Central memory CD8-positive, alpha-beta T cell (primary cell): ENCODE data around the gene ERVH48-1.
"Not testable (repeated sequence)": the region's sequence is repeated elsewhere in the genome, so short reads cannot be mapped to it uniquely, and the experiment has no call there.

Experiments
- ATAC-seq: fragments of 150-1000 bp; cut with Tn5 transposase; replicated peaks from 2 replicates; pipeline ENCODE4 v1.10.0; 2022; ENCODE audit warnings: mild to moderate bottlenecking, moderate FRiP score, moderate number of reproducible peaks; ENCODE audit not compliant: poor library complexity, severe bottlenecking; ENCODE audit errors: extremely low read depth
- DNase-seq, 2 donors: peaks; one replicate each; pipeline ENCODE4 v3.0.0; 2021; ENCODE audit warnings: low spot score in 2 of 2
- H3K27ac Mint-ChIP-seq: one replicate; pipeline ENCODE4 v1.8.0; 2022; ENCODE audit warnings: low read depth, mild to moderate bottlenecking, moderate library complexity, mixed read lengths
- H3K27me3 Mint-ChIP-seq: one replicate; pipeline ENCODE4 v1.8.0; 2022; ENCODE audit warnings: mixed read lengths
- H3K36me3 Mint-ChIP-seq: one replicate; pipeline ENCODE4 v1.8.0; 2022; ENCODE audit warnings: mild to moderate bottlenecking, moderate library complexity, mixed read lengths; ENCODE audit not compliant: insufficient read depth
- H3K4me1 Mint-ChIP-seq: one replicate; pipeline ENCODE4 v1.8.0; 2022; ENCODE audit warnings: mixed read lengths
- H3K4me3 Mint-ChIP-seq: one replicate; pipeline ENCODE4 v1.8.0; 2022; ENCODE audit warnings: mild to moderate bottlenecking, moderate library complexity, mixed read lengths
- H3K9me3 Mint-ChIP-seq: one replicate; pipeline ENCODE4 v1.8.0; 2022; ENCODE audit warnings: mixed read lengths

The ERVH48-1 gene

DNA sequence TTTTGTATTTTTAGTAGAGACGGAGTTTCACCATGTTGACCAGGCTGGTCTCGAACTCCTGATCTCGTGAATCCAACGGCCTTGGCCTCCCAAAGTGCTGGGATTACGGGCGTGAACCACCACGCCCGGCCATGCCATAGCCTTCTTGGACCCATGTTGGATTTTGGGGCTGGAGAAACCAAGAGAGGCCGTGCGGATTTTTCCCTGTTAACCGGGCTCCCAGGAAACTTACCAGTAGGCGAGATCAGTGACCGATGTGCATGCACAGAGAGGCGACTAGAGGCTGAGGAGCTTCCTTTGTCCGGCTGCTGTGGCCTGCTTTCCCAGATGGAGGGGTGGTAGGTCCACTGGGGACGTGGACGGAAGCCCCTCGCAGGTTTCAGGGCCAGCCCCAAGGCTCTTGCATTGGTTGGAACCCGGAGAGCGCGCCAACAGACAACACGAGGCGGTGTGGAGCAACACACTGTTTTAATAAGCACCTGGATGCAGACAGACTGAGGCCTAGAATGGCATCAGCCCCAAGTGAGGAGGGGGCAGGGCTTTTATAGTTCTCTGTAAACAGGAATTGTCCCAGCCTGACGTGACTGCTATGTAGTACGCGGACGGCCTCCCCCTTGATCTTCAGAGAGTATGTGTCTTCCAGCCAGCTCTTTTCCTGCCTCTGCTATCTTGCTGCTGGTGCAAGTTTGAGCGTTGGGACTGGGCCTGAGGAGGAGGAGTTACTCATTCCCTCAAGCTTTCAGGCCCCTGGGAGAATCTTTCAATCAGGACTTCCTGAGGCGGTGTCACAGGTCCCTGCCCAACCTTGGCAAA is at the start of gene ERVH48-1:
TSS of gene ERVH48-1 (minus strand) at position 517 of the 813 bp plus-strand sequence. CDS start 6,624 bp downstream, outside the sequence.
- Mint-ChIP-seq H3K27me3 (no peaks in the 10 kb centered on the region), H3K4me3 (no peak within 1 kb of the TSS), H3K9me3 (no peaks in the 10 kb centered on the region), H3K4me1 (peaks cover 11% of the 10 kb centered on the region), H3K27ac (peak within 1 kb of the TSS; percentile 62), H3K36me3 (no peaks in the 10 kb centered on the region)
- ATAC-seq (no peak), DNase-seq (no peak)

DNA sequence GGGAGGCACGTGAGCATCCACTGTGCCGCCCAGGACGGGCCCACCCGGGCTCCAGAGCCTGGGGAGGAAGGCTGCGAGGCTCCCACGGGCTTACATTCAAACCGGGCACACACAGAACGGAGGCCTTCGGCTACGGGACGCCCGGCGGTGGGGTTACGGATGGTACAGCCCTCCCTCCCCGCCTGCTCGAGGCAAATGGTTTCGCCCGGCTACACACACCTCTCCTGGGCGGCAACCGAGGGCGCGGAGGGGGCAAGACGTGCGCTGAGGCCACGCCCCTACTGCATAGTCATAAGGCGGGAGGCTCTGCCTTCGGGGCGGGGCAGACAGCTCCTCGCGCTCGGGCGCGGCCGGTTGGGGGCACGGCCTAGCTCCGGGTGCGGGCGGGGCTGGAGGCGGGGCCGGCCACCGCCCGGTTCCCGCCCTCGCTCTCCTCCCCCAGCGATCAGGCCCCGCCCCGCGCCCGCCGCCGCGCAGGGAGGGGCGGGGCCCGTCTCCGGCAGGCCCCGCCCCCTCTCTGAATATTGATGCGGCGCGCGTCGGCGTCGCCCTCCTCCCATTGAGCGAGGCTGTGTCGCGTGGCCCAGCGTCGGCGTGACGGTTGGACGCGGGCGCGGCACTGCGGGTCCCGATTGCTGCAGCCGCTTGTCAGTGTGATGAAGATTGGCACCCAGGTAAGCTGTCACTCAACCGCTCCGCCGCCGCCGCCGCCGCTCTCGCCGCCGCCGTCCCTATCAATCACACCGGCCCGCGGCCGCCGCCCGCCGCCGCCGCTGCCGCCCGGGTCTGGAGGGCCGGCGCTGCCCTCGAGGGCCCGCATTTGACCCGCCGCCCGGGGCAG is 48.8 kb upstream of the ERVH48-1 start, which contains the start of gene PKNOX1:
TSS of gene PKNOX1 (plus strand) at position 572 of the 841 bp plus-strand sequence. CDS start 29,820 bp downstream, outside the sequence.
- ATAC-seq (peak; percentile 88), DNase-seq (peak; percentile 97 to 99)

DNA sequence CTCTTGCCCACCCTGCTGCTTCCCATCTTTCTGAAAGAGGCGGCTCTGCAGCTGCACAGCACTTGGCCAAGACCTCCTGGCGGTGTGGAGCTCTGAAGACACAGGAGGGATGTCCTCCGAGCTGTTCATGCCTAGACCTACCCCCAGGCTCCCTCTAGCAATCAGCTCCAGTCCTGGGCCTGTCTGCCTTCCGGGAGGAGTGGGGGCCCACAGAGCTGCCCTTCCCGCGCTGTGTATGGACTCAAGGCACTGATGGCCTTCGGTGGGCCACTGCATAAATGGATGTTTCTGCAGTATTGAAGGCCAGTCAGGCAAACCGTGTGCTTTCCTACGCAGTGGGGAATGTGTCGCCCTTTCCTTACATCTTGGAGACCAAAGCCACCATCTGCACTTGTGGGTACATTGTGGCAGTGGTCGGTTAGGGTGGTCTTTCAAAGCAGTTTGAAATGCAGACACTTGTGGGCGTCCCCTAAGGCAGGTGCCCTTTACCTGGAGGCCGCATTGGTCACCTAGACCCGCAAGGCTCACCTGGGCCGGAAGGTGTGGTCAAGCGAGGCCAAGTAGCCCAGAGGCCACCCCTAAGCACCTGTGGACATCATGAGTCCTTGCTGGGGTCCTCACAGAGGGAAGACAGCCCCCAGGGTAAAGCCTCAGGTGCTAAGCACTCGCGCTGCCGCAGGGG is 48.0 kb upstream of the ERVH48-1 start:
- DNase-seq (peak in 1 of 2 donors; percentile 14), ATAC-seq (no peak)
- Mint-ChIP-seq H3K4me1 (no peaks in the 10 kb centered on the region), H3K36me3 (peaks cover 8% of the 10 kb centered on the region), H3K27me3 (no peaks in the 10 kb centered on the region), H3K4me3 (peak overlapping the region; percentile 72), H3K9me3 (no peaks in the 10 kb centered on the region), H3K27ac (no peak overlapping the region)

More for the DNA sequence above, 48.8 kb upstream of the ERVH48-1 start, which contains the start of gene PKNOX1:
- Mint-ChIP-seq H3K4me3 (peak within 1 kb of the TSS; percentile 79), H3K27ac (peak within 1 kb of the TSS; percentile 82), H3K9me3 (no peaks in the 10 kb centered on the region), H3K36me3 (peaks cover 10% of the 10 kb centered on the region), H3K27me3 (no peaks in the 10 kb centered on the region), H3K4me1 (peaks cover 4% of the 10 kb centered on the region)

DNA sequence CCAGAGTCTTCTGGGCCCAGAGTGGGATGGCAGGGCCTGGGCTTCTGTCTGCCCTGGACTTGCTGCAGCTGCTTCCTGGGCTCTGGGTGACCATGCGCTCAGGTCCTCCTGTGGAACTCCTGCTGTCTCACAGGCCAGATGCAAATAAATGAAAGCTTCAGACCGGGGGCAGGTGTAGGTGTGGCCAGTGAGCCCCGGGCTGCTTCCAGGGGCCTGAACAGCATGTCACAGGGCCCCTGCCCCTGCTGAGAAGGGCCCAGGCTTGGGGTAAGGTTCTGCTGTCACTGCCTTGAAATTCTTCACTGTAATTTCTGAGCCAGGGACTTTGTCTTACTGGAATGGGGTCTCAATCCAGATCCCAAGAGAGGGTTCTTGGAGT is 46.5 kb upstream of the ERVH48-1 start:
- no peak overlapping the region for H3K27ac Mint-ChIP-seq
- H3K4me3 Mint-ChIP-seq: peak overlapping the region; percentile 32
- H3K9me3 Mint-ChIP-seq: no peaks in the 10 kb centered on the region
- H3K27me3 Mint-ChIP-seq: no peaks in the 10 kb centered on the region
- H3K36me3 Mint-ChIP-seq: peaks cover 7% of the 10 kb centered on the region
- no peak for ATAC-seq
- no peak for DNase-seq
- H3K4me1 Mint-ChIP-seq: no peaks in the 10 kb centered on the region

DNA sequence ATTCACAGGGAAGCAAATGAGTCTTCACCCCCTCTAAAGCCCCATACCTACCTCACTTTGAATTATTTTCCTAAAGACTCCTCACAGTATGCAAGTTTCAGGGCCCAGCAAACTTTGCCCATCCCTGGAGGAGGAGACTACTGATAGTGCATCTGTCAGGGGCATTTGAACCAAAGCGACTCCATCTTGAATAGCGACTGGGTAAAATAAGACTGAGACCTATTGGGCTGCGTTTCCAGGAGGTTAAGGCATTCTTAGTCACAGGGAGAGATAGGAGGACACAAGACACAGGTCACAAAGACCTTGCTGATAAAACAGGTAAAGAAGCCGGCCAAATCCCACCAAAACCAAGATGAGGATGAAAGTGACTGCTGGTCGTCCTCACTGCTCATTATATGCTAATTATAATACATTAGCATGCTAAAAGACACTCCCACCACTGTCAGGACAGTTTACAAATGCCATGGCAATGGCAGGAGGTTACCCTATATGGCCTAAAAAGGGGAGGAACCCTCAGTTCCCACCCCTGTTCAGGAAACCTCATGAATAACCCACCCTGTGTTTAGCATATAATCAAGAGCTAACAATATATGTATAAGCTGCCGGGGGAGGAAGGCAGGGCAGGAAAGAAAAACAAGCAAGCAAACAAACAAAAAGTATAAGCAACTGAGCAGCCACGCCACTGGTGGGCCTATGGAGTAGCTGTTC is 45.7 kb upstream of the ERVH48-1 start:
- Mint-ChIP-seq H3K9me3 (no peaks in the 10 kb centered on the region), H3K27ac (no peak overlapping the region), H3K4me3 (no peak overlapping the region), H3K27me3 (no peaks in the 10 kb centered on the region), H3K36me3 (peaks cover 7% of the 10 kb centered on the region), H3K4me1 (no peaks in the 10 kb centered on the region)
- no peak for DNase-seq
- ATAC-seq: no peak

DNA sequence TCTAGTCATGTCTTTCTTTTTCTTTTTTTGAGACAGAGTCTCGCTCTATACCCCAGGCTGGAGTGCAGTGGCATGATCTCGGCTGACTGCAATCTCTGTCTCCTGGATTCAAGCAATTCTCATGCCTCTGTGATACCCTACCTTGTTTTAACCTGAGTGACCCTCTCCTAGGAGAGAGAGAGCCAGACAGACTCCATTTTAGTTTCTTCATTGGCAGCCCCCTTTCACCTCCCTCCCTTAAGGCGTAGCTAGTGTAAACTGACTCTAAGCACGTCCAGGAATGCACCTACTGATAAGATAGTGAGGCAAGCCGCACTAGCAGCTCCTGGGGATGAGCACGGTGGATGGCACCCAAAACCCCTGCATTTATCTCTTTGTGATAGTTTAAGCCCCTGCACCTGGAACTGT is 43.8 kb upstream of the ERVH48-1 start:
- Mint-ChIP-seq H3K27ac (no peak overlapping the region), H3K9me3 (no peaks in the 10 kb centered on the region), H3K4me3 (no peak overlapping the region), H3K27me3 (no peaks in the 10 kb centered on the region), H3K4me1 (no peaks in the 10 kb centered on the region), H3K36me3 (peaks cover 3% of the 10 kb centered on the region)
- no peak for ATAC-seq
- DNase-seq: no peak

DNA sequence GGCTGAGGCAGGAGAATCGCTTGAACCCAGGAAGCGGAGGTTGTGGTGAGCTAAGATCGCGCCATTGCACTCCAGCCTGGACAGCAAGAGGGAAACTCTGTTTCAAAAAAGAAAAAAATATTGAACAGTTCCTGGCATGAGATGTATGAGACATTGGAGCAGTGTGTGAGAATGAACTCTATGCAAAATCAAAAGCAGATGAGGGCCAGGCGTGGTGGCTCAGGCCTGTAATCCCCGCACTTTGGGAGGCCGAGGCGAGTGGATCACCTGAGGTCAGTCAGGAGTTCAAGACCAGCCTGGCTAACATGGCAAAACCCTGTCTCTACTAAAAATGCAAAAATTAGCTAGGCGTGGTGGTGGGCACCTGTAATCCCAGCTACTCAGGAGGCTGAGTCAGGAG is 42.2 kb upstream of the ERVH48-1 start:
- not testable (repeated sequence) for H3K4me1 Mint-ChIP-seq, DNase-seq, H3K9me3 Mint-ChIP-seq, H3K27ac Mint-ChIP-seq, H3K4me3 Mint-ChIP-seq, ATAC-seq, H3K36me3 Mint-ChIP-seq, H3K27me3 Mint-ChIP-seq

DNA sequence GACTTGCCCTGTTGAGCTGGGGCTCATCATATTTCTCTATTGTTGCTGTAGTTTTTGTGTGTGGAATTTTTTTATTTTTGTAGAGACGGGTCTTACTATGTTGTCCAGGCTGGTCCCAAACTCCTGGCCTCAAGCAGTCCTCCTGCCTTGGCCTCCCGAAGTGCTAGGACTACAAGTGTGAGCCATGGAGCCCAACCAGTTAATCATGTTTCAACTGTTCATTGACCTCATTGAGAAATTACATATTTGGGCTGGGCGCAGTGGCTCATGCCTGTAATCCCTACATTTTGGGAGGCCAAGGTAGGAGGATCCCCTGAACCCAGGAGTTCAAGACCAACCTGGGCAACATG is 39.8 kb upstream of the ERVH48-1 start:
- H3K9me3 Mint-ChIP-seq: no peaks in the 10 kb centered on the region
- DNase-seq: no peak
- no peak overlapping the region for H3K27ac Mint-ChIP-seq
- H3K4me1 Mint-ChIP-seq: no peaks in the 10 kb centered on the region
- ATAC-seq: no peak
- H3K27me3 Mint-ChIP-seq: no peaks in the 10 kb centered on the region
- no peak overlapping the region for H3K4me3 Mint-ChIP-seq
- no peaks in the 10 kb centered on the region for H3K36me3 Mint-ChIP-seq

DNA sequence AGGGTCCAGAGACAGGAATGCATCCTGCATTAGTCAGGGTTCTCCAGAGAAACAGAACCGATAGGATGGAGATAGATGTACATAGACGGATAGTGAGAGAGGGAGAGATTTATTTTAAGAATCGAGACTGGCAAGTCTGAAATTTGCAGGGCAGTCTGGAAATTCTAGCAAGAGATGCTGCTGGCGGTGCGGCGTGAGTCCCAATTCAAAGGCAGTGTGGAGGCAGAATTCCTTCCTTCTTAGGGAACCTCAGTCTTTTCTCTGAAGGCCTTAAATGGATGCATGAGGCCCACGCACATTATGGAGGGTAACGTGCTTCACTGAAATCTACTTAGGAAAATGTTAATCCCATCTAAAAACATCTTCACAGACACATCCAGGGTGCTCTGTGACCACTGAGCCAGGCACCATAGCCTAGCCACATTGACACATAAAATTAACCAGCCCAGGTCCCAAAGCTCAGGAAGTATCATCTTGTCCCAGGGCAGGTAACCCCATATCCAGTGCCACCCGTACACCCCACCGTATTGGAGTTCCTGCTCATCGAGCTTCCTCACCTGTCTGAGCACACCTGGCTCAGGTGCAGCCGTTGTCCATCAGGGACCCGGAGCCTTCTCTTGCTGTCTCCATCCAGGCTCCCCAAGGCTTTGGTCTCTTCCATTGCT is 39.2 kb upstream of the ERVH48-1 start:
- Mint-ChIP-seq H3K27ac (no peak overlapping the region), H3K4me3 (no peak overlapping the region), H3K9me3 (no peaks in the 10 kb centered on the region), H3K4me1 (no peaks in the 10 kb centered on the region), H3K27me3 (no peaks in the 10 kb centered on the region), H3K36me3 (no peaks in the 10 kb centered on the region)
- ATAC-seq: no peak
- no peak for DNase-seq

DNA sequence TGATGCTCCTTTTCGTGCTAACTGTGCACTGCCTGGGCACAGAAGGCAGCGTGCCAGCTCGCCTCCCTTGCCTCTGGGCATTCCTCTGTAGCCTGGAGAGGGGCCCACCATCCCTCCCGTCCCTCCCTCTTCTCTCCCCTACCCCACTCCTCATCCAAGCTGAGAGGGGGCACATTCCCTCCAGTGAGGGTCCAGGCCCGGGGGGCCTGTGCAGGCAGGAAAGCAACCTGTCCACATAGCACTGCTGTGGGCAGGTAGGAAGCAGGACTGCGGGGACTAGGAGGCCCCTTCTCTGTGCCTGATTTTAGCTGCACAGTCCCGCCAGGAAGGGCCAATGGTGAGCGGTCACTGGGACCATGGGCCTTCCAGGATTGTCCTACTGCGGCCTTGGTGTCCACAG is 38.7 kb upstream of the ERVH48-1 start:
- H3K27me3 Mint-ChIP-seq: no peaks in the 10 kb centered on the region
- no peak overlapping the region for H3K27ac Mint-ChIP-seq
- ATAC-seq: no peak
- H3K36me3 Mint-ChIP-seq: no peaks in the 10 kb centered on the region
- DNase-seq: no peak
- H3K9me3 Mint-ChIP-seq: no peaks in the 10 kb centered on the region
- H3K4me1 Mint-ChIP-seq: peaks cover 1% of the 10 kb centered on the region
- no peak overlapping the region for H3K4me3 Mint-ChIP-seq

DNA sequence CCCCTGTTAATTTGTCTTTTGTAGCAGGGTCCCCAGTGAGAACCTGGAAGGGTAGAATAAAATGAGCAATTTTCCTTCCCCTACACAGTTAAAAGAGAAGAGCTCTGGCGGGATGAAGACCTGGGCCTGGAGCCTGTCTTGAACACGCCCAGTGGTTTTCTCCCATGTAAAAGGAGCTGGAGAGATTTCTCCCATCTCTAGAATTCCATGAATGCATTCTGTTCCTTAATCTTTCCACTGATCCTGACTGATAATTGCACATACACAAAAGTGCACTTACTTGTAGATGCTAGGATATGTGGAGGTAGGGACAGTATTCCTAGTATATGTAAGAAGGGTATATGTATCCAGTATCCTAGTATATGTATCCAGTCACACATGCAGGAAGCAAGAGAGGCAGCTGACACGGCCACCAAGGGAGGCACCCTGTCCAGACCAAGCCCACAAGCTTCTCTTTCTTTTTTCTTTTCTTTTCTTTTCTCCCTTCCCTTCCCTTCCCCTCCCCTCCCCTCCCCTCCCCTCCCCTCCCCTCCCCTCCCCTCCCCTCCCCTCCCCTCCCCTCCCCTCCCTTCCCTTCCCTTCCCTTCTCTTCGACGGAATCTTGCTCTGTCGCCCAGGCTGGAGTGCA is 37.1 kb upstream of the ERVH48-1 start:
- Mint-ChIP-seq H3K27ac (no peak overlapping the region), H3K27me3 (no peaks in the 10 kb centered on the region), H3K36me3 (no peaks in the 10 kb centered on the region), H3K4me3 (no peak overlapping the region), H3K9me3 (no peaks in the 10 kb centered on the region), H3K4me1 (peaks cover 6% of the 10 kb centered on the region)
- ATAC-seq: no peak
- no peak for DNase-seq
